CD4-positive, alpha-beta T cell (primary cell): ENCODE measurements around the gene GDPD5. TPM values are rescaled to one million over a fixed set of nuclear protein-coding genes. Genes with fewer than 3 reads are reported as not detected.

Source experiments
- ATAC-seq: fragments of 200-7000 bp; cut with Tn5 transposase; one replicate; pipeline ENCODE4 v1.10.0; 2022; ENCODE audit warnings: mild to moderate bottlenecking; ENCODE audit not compliant: poor library complexity
- CTCF ChIA-PET: fragments of 350-600 bp; sonication (Branson Sonifier 250); formaldehyde crosslinking; loops from one replicate; lab custom pipeline; 2021; ENCODE audit warnings: antibody characterized with exemption, inconsistent platforms; lab: Charles Lee
- POLR2A ChIA-PET: fragments of 350-600 bp; sonication (Branson Sonifier 250); formaldehyde crosslinking; loops from one replicate; lab custom pipeline; 2021; ENCODE audit warnings: antibody characterized with exemption, inconsistent platforms; lab: Charles Lee
- DNase-seq, 14 experiments: peaks; one replicate each; pipeline ENCODE4 v3.0.0-alpha.2; 2013 to 2020; ENCODE audit warnings: mixed read lengths in 2 of 14
- H3K27ac ChIP-seq, 2 donors: one replicate each; pipeline versions ENCODE4 v1.5.1 to v1.7.0; 2013; ENCODE audit warnings: low read length in 2 of 2, low read depth in 1 of 2, mild to moderate bottlenecking in 1 of 2
- H3K27me3 ChIP-seq, 2 experiments: 1 replicate in 1 of 2; 2 replicates in 1 of 2; pipeline versions ENCODE4 v1.6.1 to v1.7.0; 2013; ENCODE audit warnings: low read length in 2 of 2, control low read depth in 1 of 2, mild to moderate bottlenecking in 1 of 2, moderate library complexity in 1 of 2; ENCODE audit not compliant: insufficient read depth in 2 of 2, control insufficient read depth in 1 of 2
- H3K36me3 ChIP-seq: one replicate; pipeline ENCODE4 v1.6.1; 2013; ENCODE audit warnings: low read length, control low read depth; ENCODE audit not compliant: insufficient read depth
- H3K4me1 ChIP-seq: one replicate; pipeline ENCODE4 v1.6.1; 2013; ENCODE audit warnings: low read length, control low read depth; ENCODE audit not compliant: insufficient read depth
- H3K4me3 ChIP-seq: one replicate; pipeline ENCODE4 v1.5.1; 2013; ENCODE audit warnings: mild to moderate bottlenecking, low read length, moderate library complexity
- H3K9me3 ChIP-seq, 2 experiments: 1 replicate in 1 of 2; 2 replicates in 1 of 2; pipeline versions ENCODE4 v1.6.1 to v1.7.0; 2013; ENCODE audit warnings: low read length in 2 of 2, mild to moderate bottlenecking in 2 of 2, control low read depth in 1 of 2, moderate library complexity in 1 of 2; ENCODE audit not compliant: control insufficient read depth in 1 of 2, insufficient read depth in 1 of 2
- H3K27ac Mint-ChIP-seq: one replicate; pipeline ENCODE4 v1.8.0; 2020; ENCODE audit warnings: mixed read lengths
- H3K27me3 Mint-ChIP-seq: one replicate; pipeline ENCODE4 v1.8.0; 2021; ENCODE audit warnings: mixed read lengths
- H3K36me3 Mint-ChIP-seq: one replicate; pipeline ENCODE4 v1.8.0; 2021; ENCODE audit warnings: low read depth, mixed read lengths
- H3K4me1 Mint-ChIP-seq: one replicate; pipeline ENCODE4 v1.8.0; 2021; ENCODE audit warnings: low read depth, mixed read lengths
- H3K4me3 Mint-ChIP-seq: one replicate; pipeline ENCODE4 v1.8.0; 2020; ENCODE audit warnings: mild to moderate bottlenecking, mixed read lengths
- H3K9me3 Mint-ChIP-seq: one replicate; pipeline ENCODE4 v1.8.0; 2020; ENCODE audit warnings: mixed read lengths
- CTCF ChIP-seq: fragments of 200-600 bp; IDR thresholded peaks from one replicate; pipeline ENCODE4 v1.8.0; 2022; ENCODE audit warnings: antibody characterized with exemption, mild to moderate bottlenecking
- intact Hi-C, 2 experiments: fragments of 100-400 bp; cut with DNase I in 1 of 2; cut with micrococcal nuclease in 1 of 2; formaldehyde crosslinking; loops; one replicate each; pipeline versions ENCODE4 v1.15.1 to v1.9.0; 2023 to 2025; cut with DNase I, micrococcal nuclease
- total RNA-seq, 174 experiments: library from RNA in 2 of 174; stranded (reverse) in 2 of 174; gene quantifications; one replicate each; pipeline ENCODE4 v1.2.3 and lab custom pipeline; 2021 to 2026

GDPD5 gene
- total RNA-seq, 2 experiments from 2014 or later = 91.6 to 101 TPM

GRCh38 chr11:75509020-75509720 is 16.6 kb downstream of the GDPD5 start:
- DNase-seq = no peak
- intact Hi-C loops = loop anchor here in 1 of 2 experiments (2.0 kb wide), 1 partner anchor 18 kb away; no protein-coding TSS in a partner anchor
- no peak overlapping the region for H3K4me3 ChIP-seq
- ChIA-PET POLR2A (interaction anchor here (1.5 to 2.5 kb wide), 3 partner anchors 15 to 233 kb away, joined by 4 to 13 read pairs (median 6); partner anchors contain the start of gene GDPD5), CTCF (no interaction called here)
- H3K4me1 ChIP-seq = peaks cover 38% of the 10 kb centered on the region
- Mint-ChIP-seq H3K4me1 (peaks cover 31% of the 10 kb centered on the region), H3K27me3 (no peaks in the 10 kb centered on the region), H3K4me3 (no peak overlapping the region), H3K36me3 (no peaks in the 10 kb centered on the region), H3K27ac (peak overlapping the region; percentile 92), H3K9me3 (no peaks in the 10 kb centered on the region)
- H3K27ac ChIP-seq = peak overlapping the region in 1 of 2 donors; percentile 85
- H3K27me3 ChIP-seq = no peaks in the 10 kb centered on the region
- ATAC-seq = no peak
- no peaks in the 10 kb centered on the region for H3K36me3 ChIP-seq
- no peaks in the 10 kb centered on the region for H3K9me3 ChIP-seq
- TF ChIP-seq CTCF = no peak

GRCh38 chr11:75508051-75508561 is 17.6 kb downstream of the GDPD5 start:
- peak overlapping the region; percentile 55 for H3K4me3 Mint-ChIP-seq

GRCh38 chr11:75507571-75507970 is 18.2 kb downstream of the GDPD5 start:
- H3K27ac Mint-ChIP-seq = peak overlapping the region; percentile 92
- no peaks in the 10 kb centered on the region for H3K36me3 Mint-ChIP-seq
- no peak for DNase-seq
- Histone ChIP-seq H3K27me3 (no peaks in the 10 kb centered on the region), H3K36me3 (no peaks in the 10 kb centered on the region), H3K9me3 (no peaks in the 10 kb centered on the region), H3K27ac (peak overlapping the region; percentile 32 to 72), H3K4me1 (peaks cover 38% of the 10 kb centered on the region), H3K4me3 (no peak overlapping the region)
- H3K27me3 Mint-ChIP-seq = no peaks in the 10 kb centered on the region
- intact Hi-C loops = no loop called here
- no peaks in the 10 kb centered on the region for H3K9me3 Mint-ChIP-seq
- ChIA-PET POLR2A (interaction anchor here (1.4 to 2.5 kb wide), 4 partner anchors 11 to 231 kb away, joined by 4 to 13 read pairs (median 6); partner anchors contain the start of gene GDPD5), CTCF (interaction anchor here (1.9 kb wide), 1 partner anchor 16 kb away, joined by 4 read pairs; no protein-coding TSS in a partner anchor)
- H3K4me3 Mint-ChIP-seq = no peak overlapping the region
- TF ChIP-seq CTCF = no peak
- no peak for ATAC-seq
- H3K4me1 Mint-ChIP-seq = peaks cover 33% of the 10 kb centered on the region

More at GRCh38 chr11:75508051-75508561, 17.6 kb downstream of the GDPD5 start:
- Histone ChIP-seq H3K27ac (peak overlapping the region; percentile 32 to 85), H3K9me3 (no peaks in the 10 kb centered on the region), H3K27me3 (no peaks in the 10 kb centered on the region), H3K36me3 (no peaks in the 10 kb centered on the region), H3K4me3 (no peak overlapping the region), H3K4me1 (peaks cover 38% of the 10 kb centered on the region)
- Mint-ChIP-seq H3K4me1 (peaks cover 31% of the 10 kb centered on the region), H3K9me3 (no peaks in the 10 kb centered on the region), H3K36me3 (no peaks in the 10 kb centered on the region), H3K27ac (peak overlapping the region; percentile 92), H3K27me3 (no peaks in the 10 kb centered on the region)
- intact Hi-C loops = loop anchor here in 1 of 2 experiments (2.0 kb wide), 1 partner anchor 19 kb away; no protein-coding TSS in a partner anchor
- ATAC-seq (peak; percentile 95), DNase-seq (peak; percentile 35 to 88 (median 50))
- ChIA-PET POLR2A (interaction anchor here (1.4 to 2.5 kb wide), 4 partner anchors 10 to 231 kb away, joined by 4 to 13 read pairs (median 6); partner anchors contain the start of gene GDPD5), CTCF (no interaction called here)
- TF ChIP-seq CTCF = no peak
